Measurements from ENCODE around the gene FOXP1. TPM values are rescaled to one million over a fixed set of nuclear protein-coding genes. Genes with fewer than 3 reads are reported as not detected.

The FOXP1 gene
- total and polyA plus RNA-seq, 2 of the 13 experiments (the other 11 are each of a cell fraction or from before 2014, with no cell fraction given): 40.4 to 59.0 TPM

- TF ChIP-seq HNF1A (IDR thresholded peaks at IDR 0.05; ENCODE audit: low read depth): 0 out of 2 replicates have a peak, but pooled peaks have one; percentile 26
- no peak for TF ChIP-seq HNF1A (CRISPR knock-in tag; IDR thresholded peaks at IDR 0.05; ENCODE audit: borderline replicate concordance)
- TF ChIP-seq ZNF451 (CRISPR knock-in tag; IDR thresholded peaks at IDR 0.05): no peak
- TF ChIP-seq NFKBIZ (CRISPR knock-in tag; IDR thresholded peaks at IDR 0.05): no peak
- no peak for TF ChIP-seq ZNF558 (CRISPR knock-in tag; IDR thresholded peaks at IDR 0.05; ENCODE audit: borderline replicate concordance)
- TF ChIP-seq SP2 (CRISPR knock-in tag; IDR thresholded peaks at IDR 0.05): no peak
- TF ChIP-seq ZNF333 (CRISPR knock-in tag; IDR thresholded peaks at IDR 0.05; ENCODE audit: borderline replicate concordance): no peak
- TF ChIP-seq MAZ (IDR thresholded peaks at IDR 0.05; ENCODE audit: borderline replicate concordance, low read depth, low read length): peak; percentile 64; the same call in 1 of the 2 replicates
- TF ChIP-seq MAZ (CRISPR knock-in tag; IDR thresholded peaks at IDR 0.05; ENCODE audit: low read depth): no peak
- TF ChIP-seq, protein P1, sequence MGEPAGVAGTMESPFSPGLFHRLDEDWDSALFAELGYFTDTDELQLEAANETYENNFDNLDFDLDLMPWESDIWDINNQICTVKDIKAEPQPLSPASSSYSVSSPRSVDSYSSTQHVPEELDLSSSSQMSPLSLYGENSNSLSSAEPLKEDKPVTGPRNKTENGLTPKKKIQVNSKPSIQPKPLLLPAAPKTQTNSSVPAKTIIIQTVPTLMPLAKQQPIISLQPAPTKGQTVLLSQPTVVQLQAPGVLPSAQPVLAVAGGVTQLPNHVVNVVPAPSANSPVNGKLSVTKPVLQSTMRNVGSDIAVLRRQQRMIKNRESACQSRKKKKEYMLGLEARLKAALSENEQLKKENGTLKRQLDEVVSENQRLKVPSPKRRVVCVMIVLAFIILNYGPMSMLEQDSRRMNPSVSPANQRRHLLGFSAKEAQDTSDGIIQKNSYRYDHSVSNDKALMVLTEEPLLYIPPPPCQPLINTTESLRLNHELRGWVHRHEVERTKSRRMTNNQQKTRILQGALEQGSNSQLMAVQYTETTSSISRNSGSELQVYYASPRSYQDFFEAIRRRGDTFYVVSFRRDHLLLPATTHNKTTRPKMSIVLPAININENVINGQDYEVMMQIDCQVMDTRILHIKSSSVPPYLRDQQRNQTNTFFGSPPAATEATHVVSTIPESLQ (CRISPR knock-in tag; conservative IDR thresholded peaks at IDR 0.05): no peak
- TF ChIP-seq TCF7 (IDR thresholded peaks at IDR 0.05; ENCODE audit: low read depth): peak; percentile 88
- TF ChIP-seq ZNF329 (CRISPR knock-in tag; IDR thresholded peaks at IDR 0.05; ENCODE audit: low read depth): no peak
- TF ChIP-seq ZNF317 (CRISPR knock-in tag; IDR thresholded peaks at IDR 0.05): no peak
- TF ChIP-seq PAF1 (CRISPR knock-in tag; IDR thresholded peaks at IDR 0.05): no peak
- no peak for TF ChIP-seq MBNL3 (CRISPR knock-in tag; conservative IDR thresholded peaks at IDR 0.05)
- no peak for TF ChIP-seq RFX5 (IDR thresholded peaks at IDR 0.05; ENCODE audit: low read depth, low read length)
- no peak for TF ChIP-seq MAFK (conservative IDR thresholded peaks at IDR 0.05 in 1 of 2, IDR thresholded peaks at IDR 0.05 in 1 of 2; ENCODE audit: low read length in 2 of 2)
- no peak for TF ChIP-seq ZFP36L2 (CRISPR knock-in tag; IDR thresholded peaks at IDR 0.05)
- TF ChIP-seq, protein P2, sequence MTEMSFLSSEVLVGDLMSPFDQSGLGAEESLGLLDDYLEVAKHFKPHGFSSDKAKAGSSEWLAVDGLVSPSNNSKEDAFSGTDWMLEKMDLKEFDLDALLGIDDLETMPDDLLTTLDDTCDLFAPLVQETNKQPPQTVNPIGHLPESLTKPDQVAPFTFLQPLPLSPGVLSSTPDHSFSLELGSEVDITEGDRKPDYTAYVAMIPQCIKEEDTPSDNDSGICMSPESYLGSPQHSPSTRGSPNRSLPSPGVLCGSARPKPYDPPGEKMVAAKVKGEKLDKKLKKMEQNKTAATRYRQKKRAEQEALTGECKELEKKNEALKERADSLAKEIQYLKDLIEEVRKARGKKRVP (CRISPR knock-in tag; IDR thresholded peaks at IDR 0.05): no peak
- no peak; the same call in 1 of the 2 replicates for TF ChIP-seq GATA4 (IDR thresholded peaks at IDR 0.05; ENCODE audit: borderline replicate concordance, low read depth)
- no peak for TF ChIP-seq NFYC (CRISPR knock-in tag; IDR thresholded peaks at IDR 0.05)
- no peak for TF ChIP-seq IRF1 (CRISPR knock-in tag; IDR thresholded peaks at IDR 0.05; ENCODE audit: low read depth)
- no peak for TF ChIP-seq ZNF205 (CRISPR knock-in tag; IDR thresholded peaks at IDR 0.05)
- TF ChIP-seq ZNF225 (CRISPR knock-in tag; IDR thresholded peaks at IDR 0.05): no peak
These were observed 3.6 kb downstream of the FOXP1 start (continued) for GRCh38 chr3:71579935-71580406.
